Keratinocyte (primary cell): ENCODE measurements around the gene RERE.

Experiments
- EZH2 ChIP-seq: IDR thresholded peaks from one replicate; pipeline ENCODE4 v1.6.1; 2012; ENCODE audit warnings: inconsistent platforms, mild to moderate bottlenecking, low read length, moderate library complexity
- TF ChIP-seq, protein P1 (sequence below), 3 experiments: IDR thresholded peaks in 1 of 3; conservative IDR thresholded peaks in 1 of 3; optimal IDR thresholded peaks in 1 of 3; 2 replicates in 2 of 3; 3 replicates in 1 of 3; pipeline versions ENCODE3 to v1.5.1; 2011; ENCODE audit warnings: low read length in 3 of 3, mild to moderate bottlenecking in 3 of 3, moderate library complexity in 2 of 3, control low read depth in 1 of 3, inconsistent platforms in 1 of 3; ENCODE audit not compliant: insufficient read depth in 2 of 3; ENCODE audit errors: extremely low read depth in 1 of 3

DNA sequence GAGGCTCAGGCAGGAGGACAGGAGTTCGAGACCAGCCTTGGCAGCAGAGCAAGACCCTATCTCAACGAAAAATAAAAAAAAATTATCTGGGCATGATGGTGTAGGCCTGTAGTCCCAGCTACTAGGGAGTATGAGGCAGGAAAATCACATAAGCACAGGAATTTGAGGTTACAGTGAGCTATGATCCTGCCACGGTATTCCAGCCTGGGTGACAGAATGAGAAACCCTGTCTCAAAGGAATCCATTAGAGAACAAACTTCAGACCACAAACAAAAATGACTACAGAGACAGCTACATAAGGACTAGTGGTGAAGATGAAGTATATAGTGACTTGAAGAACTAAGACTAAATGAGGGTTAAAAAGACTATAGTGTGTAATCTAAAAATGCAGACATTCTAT lies 233.1 kb downstream of the RERE start:
- TF ChIP-seq, protein P1, sequence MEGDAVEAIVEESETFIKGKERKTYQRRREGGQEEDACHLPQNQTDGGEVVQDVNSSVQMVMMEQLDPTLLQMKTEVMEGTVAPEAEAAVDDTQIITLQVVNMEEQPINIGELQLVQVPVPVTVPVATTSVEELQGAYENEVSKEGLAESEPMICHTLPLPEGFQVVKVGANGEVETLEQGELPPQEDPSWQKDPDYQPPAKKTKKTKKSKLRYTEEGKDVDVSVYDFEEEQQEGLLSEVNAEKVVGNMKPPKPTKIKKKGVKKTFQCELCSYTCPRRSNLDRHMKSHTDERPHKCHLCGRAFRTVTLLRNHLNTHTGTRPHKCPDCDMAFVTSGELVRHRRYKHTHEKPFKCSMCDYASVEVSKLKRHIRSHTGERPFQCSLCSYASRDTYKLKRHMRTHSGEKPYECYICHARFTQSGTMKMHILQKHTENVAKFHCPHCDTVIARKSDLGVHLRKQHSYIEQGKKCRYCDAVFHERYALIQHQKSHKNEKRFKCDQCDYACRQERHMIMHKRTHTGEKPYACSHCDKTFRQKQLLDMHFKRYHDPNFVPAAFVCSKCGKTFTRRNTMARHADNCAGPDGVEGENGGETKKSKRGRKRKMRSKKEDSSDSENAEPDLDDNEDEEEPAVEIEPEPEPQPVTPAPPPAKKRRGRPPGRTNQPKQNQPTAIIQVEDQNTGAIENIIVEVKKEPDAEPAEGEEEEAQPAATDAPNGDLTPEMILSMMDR (optimal IDR thresholded peaks at IDR 0.05 in 1 of 3, IDR thresholded peaks at IDR 0.05 in 1 of 3, conservative IDR thresholded peaks at IDR 0.05 in 1 of 3; ENCODE audit: extremely low read depth in 1 of 3, insufficient read depth in 2 of 3, low read length in 3 of 3), result no peak
- no peak for TF ChIP-seq EZH2
